ENCODE data around the gene TLE5.

The TLE5 gene

GRCh38 chr19:3062165-3063105 lies at the start of gene TLE5:
Gene TLE5 (minus strand): TSS chr19:3062495. CDS start chr19:3062200, 295 bp downstream.
- Histone ChIP-seq H3K79me2 (ENCODE audit: insufficient read depth, low read depth) (peaks cover 5% of the 10 kb centered on the region; the same call in 1 of the 2 replicates), H3K36me3 (ENCODE audit: insufficient read depth) (no peaks in the 10 kb centered on the region), H3K9ac (peak within 1 kb of the TSS; percentile 85), H3K4me3 (IDR thresholded peaks at IDR 0.05; ENCODE audit: insufficient read depth, low read depth, low read length) (no peak within 1 kb of the TSS), H2AFZ (ENCODE audit: low read depth) (peak within 1 kb of the TSS; percentile 95), H4K20me1 (ENCODE audit: insufficient read depth) (no peaks in the 10 kb centered on the region), H3K27me3 (ENCODE audit: insufficient read depth, low read depth) (no peaks in the 10 kb centered on the region), H3K4me1 (ENCODE audit: low read depth, poor library complexity, severe bottlenecking) (peaks cover 8% of the 10 kb centered on the region), H3K27ac (peak within 1 kb of the TSS; percentile 82), H3K4me2 (peak within 1 kb of the TSS; percentile 42)
- TF ChIP-seq, protein P1, sequence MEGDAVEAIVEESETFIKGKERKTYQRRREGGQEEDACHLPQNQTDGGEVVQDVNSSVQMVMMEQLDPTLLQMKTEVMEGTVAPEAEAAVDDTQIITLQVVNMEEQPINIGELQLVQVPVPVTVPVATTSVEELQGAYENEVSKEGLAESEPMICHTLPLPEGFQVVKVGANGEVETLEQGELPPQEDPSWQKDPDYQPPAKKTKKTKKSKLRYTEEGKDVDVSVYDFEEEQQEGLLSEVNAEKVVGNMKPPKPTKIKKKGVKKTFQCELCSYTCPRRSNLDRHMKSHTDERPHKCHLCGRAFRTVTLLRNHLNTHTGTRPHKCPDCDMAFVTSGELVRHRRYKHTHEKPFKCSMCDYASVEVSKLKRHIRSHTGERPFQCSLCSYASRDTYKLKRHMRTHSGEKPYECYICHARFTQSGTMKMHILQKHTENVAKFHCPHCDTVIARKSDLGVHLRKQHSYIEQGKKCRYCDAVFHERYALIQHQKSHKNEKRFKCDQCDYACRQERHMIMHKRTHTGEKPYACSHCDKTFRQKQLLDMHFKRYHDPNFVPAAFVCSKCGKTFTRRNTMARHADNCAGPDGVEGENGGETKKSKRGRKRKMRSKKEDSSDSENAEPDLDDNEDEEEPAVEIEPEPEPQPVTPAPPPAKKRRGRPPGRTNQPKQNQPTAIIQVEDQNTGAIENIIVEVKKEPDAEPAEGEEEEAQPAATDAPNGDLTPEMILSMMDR (conservative IDR thresholded peaks at IDR 0.05; ENCODE audit: low read depth, low read length), result no peak

- Histone ChIP-seq H3K27me3 (ENCODE audit: insufficient read depth, low read depth) (no peaks in the 10 kb centered on the region; the same call in 1 of the 2 replicates), H4K20me1 (ENCODE audit: insufficient read depth) (no peaks in the 10 kb centered on the region), H3K4me3 (IDR thresholded peaks at IDR 0.05; ENCODE audit: insufficient read depth, low read depth, low read length) (no peak overlapping the region), H2AFZ (ENCODE audit: low read depth) (no peak overlapping the region), H3K79me2 (ENCODE audit: insufficient read depth, low read depth) (no peaks in the 10 kb centered on the region), H3K4me1 (ENCODE audit: low read depth, poor library complexity, severe bottlenecking) (no peaks in the 10 kb centered on the region), H3K27ac (no peak overlapping the region), H3K4me2 (no peak overlapping the region), H3K36me3 (ENCODE audit: insufficient read depth) (no peaks in the 10 kb centered on the region), H3K9ac (no peak overlapping the region)
- TF ChIP-seq, protein P1 (conservative IDR thresholded peaks at IDR 0.05; ENCODE audit: low read depth, low read length), result no peak
These were observed 49.4 kb upstream of the TLE5 start for GRCh38 chr19:3111586-3112247.

DNA sequence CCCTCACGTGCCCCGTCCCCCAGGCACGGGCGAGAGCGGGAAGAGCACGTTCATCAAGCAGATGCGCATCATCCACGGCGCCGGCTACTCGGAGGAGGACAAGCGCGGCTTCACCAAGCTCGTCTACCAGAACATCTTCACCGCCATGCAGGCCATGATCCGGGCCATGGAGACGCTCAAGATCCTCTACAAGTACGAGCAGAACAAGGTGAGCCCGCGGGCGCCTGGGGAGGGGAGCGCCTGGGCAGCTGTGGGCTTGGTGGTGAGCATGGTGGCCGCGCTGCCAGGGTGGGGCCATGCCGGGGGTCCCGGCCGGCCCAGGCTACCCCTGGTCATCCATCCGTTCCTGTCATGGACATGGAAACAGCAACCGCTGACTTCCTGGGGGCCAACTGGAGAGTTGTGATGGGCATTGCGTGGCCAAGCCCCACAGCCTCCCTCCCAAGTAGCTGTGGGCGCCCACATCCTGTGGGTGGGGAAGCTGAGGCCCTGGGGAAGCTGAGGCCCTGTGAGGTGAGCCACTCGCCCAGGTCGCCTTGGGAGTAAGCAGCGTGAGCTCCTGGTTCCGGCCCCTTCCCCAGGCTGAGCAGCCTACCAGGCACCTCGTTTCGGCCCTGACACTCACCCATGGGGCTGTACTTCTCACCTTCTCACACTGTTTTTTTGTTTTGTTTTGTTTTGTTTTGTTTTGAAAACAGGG lies 48.0 kb upstream of the TLE5 start:
- Histone ChIP-seq H2AFZ (ENCODE audit: low read depth) (no peak overlapping the region), H3K36me3 (ENCODE audit: insufficient read depth) (no peaks in the 10 kb centered on the region), H3K4me3 (IDR thresholded peaks at IDR 0.05; ENCODE audit: insufficient read depth, low read depth, low read length) (no peak overlapping the region), H3K4me2 (no peak overlapping the region), H3K79me2 (ENCODE audit: insufficient read depth, low read depth) (no peaks in the 10 kb centered on the region), H3K9ac (no peak overlapping the region), H3K4me1 (ENCODE audit: low read depth, poor library complexity, severe bottlenecking) (no peaks in the 10 kb centered on the region), H4K20me1 (ENCODE audit: insufficient read depth) (no peaks in the 10 kb centered on the region), H3K27me3 (ENCODE audit: insufficient read depth, low read depth) (no peaks in the 10 kb centered on the region; the same call in 1 of the 2 replicates), H3K27ac (no peak overlapping the region)
- TF ChIP-seq, protein P1 (conservative IDR thresholded peaks at IDR 0.05; ENCODE audit: low read depth, low read length), result no peak

- Histone ChIP-seq H3K4me2 (no peak overlapping the region), H2AFZ (ENCODE audit: low read depth) (no peak overlapping the region), H3K4me3 (IDR thresholded peaks at IDR 0.05; ENCODE audit: insufficient read depth, low read depth, low read length) (no peak overlapping the region), H4K20me1 (ENCODE audit: insufficient read depth) (no peaks in the 10 kb centered on the region), H3K4me1 (ENCODE audit: low read depth, poor library complexity, severe bottlenecking) (no peaks in the 10 kb centered on the region), H3K36me3 (ENCODE audit: insufficient read depth) (no peaks in the 10 kb centered on the region), H3K27me3 (ENCODE audit: insufficient read depth, low read depth) (no peaks in the 10 kb centered on the region; the same call in 1 of the 2 replicates), H3K9ac (no peak overlapping the region), H3K79me2 (ENCODE audit: insufficient read depth, low read depth) (no peaks in the 10 kb centered on the region), H3K27ac (no peak overlapping the region)
- TF ChIP-seq, protein P1 (conservative IDR thresholded peaks at IDR 0.05; ENCODE audit: low read depth, low read length), result no peak
These were observed 47.2 kb upstream of the TLE5 start for GRCh38 chr19:3109491-3109890.

Measured in KMS-11 (cell line).